Caki2 (cell line): ENCODE data around the gene MUS81. TPM values are rescaled to one million over a fixed set of nuclear protein-coding genes. Genes with fewer than 3 reads are reported as not detected.

Experiments used
- DNase-seq: peaks from one replicate; pipeline ENCODE4 v3.0.0-alpha.2; 2015; ENCODE audit warnings: low read depth
- in situ Hi-C: cut with HindIII; loops from 2 replicates; pipeline ENCODE4 v1.10.0; 2016; ENCODE audit warnings: low sequenced_read_pairs, low pct_unique_long_range_greater_than_20kb, mixed read lengths
- total RNA-seq: library from RNA; depleted of rRNA; stranded (reverse); fragments of >200 nt; shearing (Covaris generic); gene quantifications from 2 replicates; pipeline ENCODE4 v1.2.3, GENCODE V29; 2014; ENCODE audit warnings: low replicate concordance

Gene MUS81
- total RNA-seq, 1 experiment from 2014 or later = 69.0 TPM

DNA sequence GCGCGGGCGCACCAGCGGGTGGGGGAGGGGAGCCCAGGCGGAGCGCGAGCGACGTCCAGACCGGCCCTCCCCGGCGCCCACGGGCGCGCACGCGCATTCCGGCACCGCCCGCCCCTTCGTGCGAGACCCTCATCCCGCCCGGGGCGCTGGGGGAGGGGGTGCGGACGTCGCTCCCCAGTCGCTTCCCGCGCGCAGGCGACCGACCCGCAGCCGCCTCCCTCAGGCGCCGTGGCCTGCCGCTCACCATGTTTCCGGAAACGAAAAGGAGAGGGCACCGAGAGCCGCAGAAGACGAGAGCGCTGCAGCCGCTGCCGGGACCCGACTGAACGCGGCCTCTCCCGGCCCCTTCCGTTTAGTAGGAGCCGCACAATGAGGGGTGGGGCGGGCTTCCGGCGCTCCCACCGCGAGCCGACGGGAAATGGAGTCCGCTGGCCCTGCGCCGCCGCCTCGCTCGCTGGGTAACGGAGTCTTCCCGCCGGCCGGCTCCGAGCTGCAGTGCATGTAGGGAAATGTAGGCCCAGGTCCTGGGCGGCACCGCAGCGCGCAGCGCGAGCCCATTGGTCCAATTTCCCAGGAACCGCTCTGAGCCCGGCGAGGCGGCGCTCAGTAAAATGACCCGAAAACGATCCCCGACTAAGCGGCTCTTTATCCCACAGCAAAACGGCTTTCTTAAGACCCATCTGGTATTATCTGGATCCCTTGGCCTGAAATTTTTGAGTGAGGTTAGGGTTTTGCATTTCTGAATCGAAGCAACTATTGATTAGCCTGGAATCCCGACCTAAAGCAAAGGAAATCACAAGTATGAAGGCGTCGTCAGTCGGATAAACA is 2.2 kb upstream of the MUS81 start, which contains the start of gene CFL1:
TSS of gene CFL1 (minus strand) at position 328 of the 828 bp plus-strand sequence. CDS start at position 247, 81 bp downstream.
- in situ Hi-C loops = no loop called here
- DNase-seq = peak; percentile 96

DNA sequence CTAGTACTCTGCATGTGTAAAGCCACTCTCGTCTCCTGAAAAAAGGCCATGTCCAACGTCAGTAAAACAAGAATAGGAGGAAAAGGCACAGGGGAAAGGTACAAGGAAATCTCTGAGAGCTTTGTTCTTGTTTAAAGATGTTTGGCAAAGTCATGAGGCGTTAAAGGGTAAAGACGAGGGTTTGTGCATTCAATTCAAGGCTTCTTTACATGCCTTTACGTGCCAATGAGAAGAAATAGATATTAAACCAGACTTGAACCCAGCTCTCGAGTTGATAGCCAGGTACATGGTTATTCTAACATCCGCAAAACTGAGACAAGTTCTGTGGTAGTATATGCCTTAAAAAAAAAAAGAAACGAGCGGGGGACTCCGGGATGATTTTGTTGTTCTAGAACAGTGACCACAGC is 1.5 kb upstream of the MUS81 start:
- in situ Hi-C loops = no loop called here
- no peak for DNase-seq

DNA sequence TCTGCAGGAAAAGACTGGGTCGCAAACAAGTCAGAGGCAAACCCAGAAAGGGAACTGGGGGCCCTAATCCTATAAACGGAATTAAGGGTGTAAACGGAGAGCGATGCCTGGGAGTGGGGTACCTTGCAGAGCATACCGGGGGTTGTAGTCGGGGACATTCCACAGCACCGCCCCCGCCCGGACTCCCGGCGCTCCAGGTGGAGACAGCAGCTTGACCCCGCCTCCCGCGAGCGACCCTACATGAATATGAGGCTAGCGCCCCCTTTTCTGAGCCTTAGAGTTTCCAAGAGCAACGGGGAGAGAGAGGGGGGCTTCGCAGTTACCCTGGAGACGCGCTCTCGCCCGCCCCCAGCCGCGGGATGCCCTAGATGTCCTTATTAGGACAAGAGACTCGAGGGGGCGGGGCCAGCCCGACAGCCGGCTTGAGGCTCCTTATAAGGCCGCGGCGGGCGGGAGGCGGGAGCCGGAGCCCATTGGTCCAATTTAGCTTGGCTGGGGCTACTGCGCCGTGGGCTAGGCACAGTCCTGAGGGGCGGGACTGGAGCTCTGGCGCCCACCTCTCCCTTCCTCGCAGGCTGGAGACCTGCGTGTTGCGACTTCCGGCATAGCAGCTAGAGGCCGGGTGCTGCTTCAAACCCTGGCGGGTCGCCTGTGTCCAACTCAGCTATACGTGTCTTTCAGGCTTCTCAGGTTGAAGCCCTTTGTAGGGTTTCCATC is 980 bp upstream of the MUS81 start:
- in situ Hi-C loops = no loop called here
- peak; percentile 97 for DNase-seq

DNA sequence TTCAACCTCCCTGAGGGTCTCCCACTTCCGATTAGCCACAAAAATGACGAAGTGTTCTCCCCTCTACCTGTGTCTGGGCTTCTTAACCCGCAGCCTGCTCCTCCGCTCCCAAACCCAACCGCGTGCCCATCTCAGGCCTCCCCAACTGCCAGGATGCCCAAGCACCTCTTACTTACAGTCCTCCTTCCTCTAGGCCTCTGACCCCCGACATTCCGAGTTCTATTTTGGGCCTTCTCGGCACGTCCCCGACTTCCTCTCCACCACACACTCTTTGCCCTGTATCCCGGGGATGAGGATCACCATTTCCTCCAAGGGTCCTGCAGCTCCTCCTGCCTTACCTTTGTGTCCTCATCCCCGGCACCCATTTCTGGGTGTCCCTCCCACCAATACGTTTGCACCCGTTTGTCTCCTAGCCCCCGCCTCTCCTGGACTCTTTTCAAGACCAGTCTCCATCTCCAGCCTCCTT is 388 bp upstream of the MUS81 start:
- in situ Hi-C loops = no loop called here
- DNase-seq = no peak

- no peak for DNase-seq
- in situ Hi-C loops = no loop called here
Measured at GRCh38 chr11:65861165-65861505, 902 bp downstream of the MUS81 start.

- in situ Hi-C loops = no loop called here
- no peak for DNase-seq
Measured at GRCh38 chr11:65861533-65862183, 1.4 kb downstream of the MUS81 start.

DNA sequence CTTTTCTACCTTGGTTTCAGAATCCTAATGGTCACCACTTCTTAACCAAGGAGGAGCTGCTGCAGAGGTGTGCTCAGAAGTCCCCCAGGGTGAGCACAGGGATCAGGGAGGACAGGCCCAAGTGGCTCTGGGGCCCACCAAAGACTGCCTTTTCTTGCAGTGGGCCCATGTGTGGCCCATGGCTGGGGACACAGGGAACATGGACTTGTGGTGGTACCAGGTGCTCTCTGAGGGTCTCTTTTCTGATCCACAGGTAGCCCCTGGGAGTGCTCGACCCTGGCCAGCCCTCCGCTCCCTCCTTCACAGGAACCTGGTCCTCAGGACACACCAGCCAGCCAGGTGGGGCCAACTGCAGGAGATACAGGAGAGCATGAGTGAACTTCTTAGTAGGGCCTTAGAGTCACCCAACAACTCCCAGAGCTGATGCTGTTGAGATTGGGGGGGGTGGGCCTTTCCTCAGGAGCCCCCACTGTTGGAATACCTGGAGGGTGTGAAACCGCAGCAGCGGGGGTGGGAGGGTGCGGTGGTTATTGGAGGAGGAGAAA is 2.0 kb downstream of the MUS81 start:
- DNase-seq = no peak
- in situ Hi-C loops = no loop called here

- in situ Hi-C loops = no loop called here
- DNase-seq = no peak
Measured at GRCh38 chr11:65862941-65863888, 3.0 kb downstream of the MUS81 start.

- in situ Hi-C loops = no loop called here
- no peak for DNase-seq
Measured at GRCh38 chr11:65863889-65864705, 3.9 kb downstream of the MUS81 start.

DNA sequence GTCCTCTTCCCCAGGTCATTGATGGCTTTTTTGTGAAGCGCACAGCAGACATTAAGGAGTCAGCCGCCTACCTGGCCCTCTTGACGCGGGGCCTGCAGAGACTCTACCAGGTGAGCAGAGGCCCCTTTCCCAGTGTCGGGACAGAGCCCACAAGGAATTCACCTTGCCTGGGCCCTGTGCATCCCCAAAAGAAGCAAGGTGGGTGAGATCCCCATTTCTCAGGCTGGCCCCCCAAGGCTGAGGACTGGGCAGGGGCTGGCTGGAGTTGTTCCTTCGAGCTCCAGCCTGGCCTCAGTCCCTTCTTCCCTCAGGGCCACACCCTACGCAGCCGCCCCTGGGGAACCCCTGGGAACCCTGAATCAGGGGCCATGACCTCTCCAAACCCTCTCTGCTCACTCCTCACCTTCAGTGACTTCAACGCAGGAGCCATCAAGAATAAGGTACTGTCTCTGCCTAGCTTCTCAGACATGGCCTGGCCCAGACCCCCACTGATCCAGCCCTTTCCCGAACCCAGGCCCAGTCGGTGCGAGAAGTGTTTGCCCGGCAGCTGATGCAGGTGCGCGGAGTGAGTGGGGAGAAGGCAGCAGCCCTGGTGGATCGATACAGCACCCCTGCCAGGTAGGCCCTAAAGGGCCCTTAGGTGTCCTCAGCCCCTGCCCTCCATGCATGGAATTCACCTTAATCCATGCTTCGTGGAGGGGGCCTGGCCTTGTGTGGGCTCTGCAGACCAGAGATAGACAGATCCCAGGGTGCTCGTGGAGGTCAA is 4.7 kb downstream of the MUS81 start:
- in situ Hi-C loops = no loop called here
- no peak for DNase-seq

- no peak for DNase-seq
Measured at GRCh38 chr11:65865550-65866172, 5.4 kb downstream of the MUS81 start.

GRCh38 chr11:65866509-65867283 is 6.5 kb downstream of the MUS81 start:
- no peak for DNase-seq
- in situ Hi-C loops = no loop called here

More at GRCh38 chr11:65865550-65866172, 5.4 kb downstream of the MUS81 start:
- in situ Hi-C loops = no loop called here

DNA sequence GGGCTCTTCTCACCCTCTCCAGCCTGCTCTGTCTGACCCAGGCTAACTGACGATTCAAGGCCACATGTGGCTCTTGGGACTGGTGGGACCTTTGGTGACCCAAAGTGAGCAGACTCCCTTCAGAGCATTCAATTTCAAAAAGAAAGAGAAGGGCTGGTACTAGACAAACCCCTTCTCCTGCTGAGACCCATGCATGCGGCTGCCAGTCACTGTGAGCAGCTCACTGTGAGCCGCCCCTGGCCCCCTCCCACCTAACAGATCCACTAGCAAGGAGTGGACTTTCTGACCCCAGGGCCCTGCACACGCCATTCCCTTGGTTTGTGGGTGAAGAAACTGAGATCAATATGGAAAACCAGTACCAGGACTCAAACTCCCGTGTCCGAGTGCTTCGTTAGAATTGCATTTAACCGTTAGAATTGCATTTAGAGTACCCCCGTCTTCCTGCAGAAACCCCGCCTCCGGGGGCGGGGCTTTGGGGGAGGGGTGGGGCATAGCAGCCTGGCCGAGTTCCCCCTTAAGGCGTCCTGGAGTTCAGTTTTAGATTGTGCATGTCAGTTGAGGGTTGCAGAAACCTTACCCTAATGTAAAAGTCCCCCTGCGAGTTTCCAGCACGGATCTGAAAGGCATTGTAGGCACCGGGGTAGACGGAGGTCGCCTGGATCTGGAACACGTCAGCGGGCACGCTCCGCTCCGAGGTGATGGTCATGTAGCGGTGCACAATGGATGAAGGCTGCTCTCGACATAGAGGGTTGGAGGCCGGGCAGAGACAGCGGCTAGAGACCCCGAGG is 7.2 kb downstream of the MUS81 start:
- DNase-seq = no peak
- in situ Hi-C loops = no loop called here

DNA sequence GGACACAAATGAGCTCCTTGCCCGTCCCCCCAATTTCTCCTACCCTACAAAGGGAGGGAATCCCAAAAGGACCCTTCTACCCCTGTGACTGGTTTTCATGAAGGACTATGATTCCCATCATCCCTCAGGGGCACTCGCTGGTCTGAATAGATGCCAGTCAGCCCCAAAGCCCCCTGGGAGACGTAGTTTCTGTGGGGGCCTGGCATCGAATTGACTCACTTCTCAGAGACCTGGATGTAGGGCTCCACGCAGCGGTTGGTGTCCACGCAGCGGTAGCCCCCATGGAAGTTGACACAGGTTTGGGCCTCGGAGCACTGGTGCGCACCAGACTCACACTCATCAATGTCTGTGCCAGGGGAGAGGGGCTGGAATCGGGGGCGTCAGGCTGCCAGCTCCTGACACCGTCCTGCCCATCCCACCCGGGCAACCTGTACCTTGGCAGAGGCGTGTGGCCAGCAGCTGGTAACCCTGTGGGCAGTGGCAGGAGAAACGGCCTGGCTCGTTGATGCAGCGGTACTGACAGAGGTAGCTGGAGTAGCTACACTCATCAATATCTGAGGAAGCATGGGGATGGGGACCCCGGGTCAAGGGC is 7.9 kb downstream of the MUS81 start:
- no peak for DNase-seq
- in situ Hi-C loops = no loop called here
